Panc1 (cell line): ENCODE data around the gene SAT2. TPM values are rescaled to one million over a fixed set of nuclear protein-coding genes. Genes with fewer than 3 reads are reported as not detected.

Experiments used
- ATAC-seq: fragments of 200-7000 bp; cut with Tn5 transposase; 2 replicates; pipeline ENCODE4 v1.9.1; 2020; ENCODE audit warnings: mild to moderate bottlenecking, moderate library complexity
- BruUV-seq: library from RNA; stranded (reverse); fragments of 400-500 nt; replicated peaks from 2 replicates; lab custom pipeline; 2021; lab: Mats Ljungman, UMichigan
- CTCF ChIA-PET: fragments of 300-600 bp; sonication (Branson Sonifier 250); formaldehyde crosslinking; loops from one replicate; lab custom pipeline; 2022; ENCODE audit warnings: antibody characterized with exemption; lab: Charles Lee
- POLR2A ChIA-PET: fragments of 300-600 bp; sonication (Branson Sonifier 250); formaldehyde crosslinking; loops from one replicate; lab custom pipeline; 2022; ENCODE audit warnings: antibody characterized with exemption; lab: Charles Lee
- DNase-seq: peaks from one replicate; pipeline ENCODE4 v3.0.0-alpha.2; 2010; ENCODE audit warnings: low read depth, low spot score
- H3K27ac ChIP-seq: 2 replicates; pipeline ENCODE4 v1.5.1; 2011; ENCODE audit warnings: mild to moderate bottlenecking, low read length, inconsistent platforms
- H3K27me3 ChIP-seq: fragments of 200-500 bp; sonication (Bioruptor generic); 2 replicates; pipeline ENCODE4 v1.6.0; 2014; ENCODE audit warnings: low read length, inconsistent platforms; ENCODE audit not compliant: control insufficient read depth, insufficient read depth
- H3K36me3 ChIP-seq: fragments of 200-500 bp; sonication (Bioruptor generic); 2 replicates; pipeline ENCODE4 v1.5.1; 2014; ENCODE audit warnings: inconsistent platforms, mild to moderate bottlenecking, low read length, moderate library complexity; ENCODE audit not compliant: control insufficient read depth, insufficient read depth
- H3K4me1 ChIP-seq: 2 replicates; pipeline ENCODE4 v1.5.1; 2011; ENCODE audit warnings: inconsistent platforms, mild to moderate bottlenecking, low read length, moderate library complexity; ENCODE audit not compliant: control insufficient read depth, insufficient read depth
- H3K4me3 ChIP-seq, 2 experiments: 2 replicates each; pipeline ENCODE4 v1.5.1; 2011 to 2012; ENCODE audit warnings: low read depth in 2 of 2, low read length in 2 of 2, mild to moderate bottlenecking in 2 of 2, inconsistent platforms in 1 of 2, moderate library complexity in 1 of 2
- H3K9me3 ChIP-seq: fragments of 200-500 bp; sonication (Bioruptor generic); 2 replicates; pipeline ENCODE4 v1.5.1; 2014; ENCODE audit warnings: low read depth, mild to moderate bottlenecking, inconsistent platforms, low read length, moderate library complexity; ENCODE audit not compliant: control insufficient read depth, insufficient read depth
- CTCF ChIP-seq: fragments of 450-650 bp; IDR thresholded peaks from 2 replicates; pipeline ENCODE4 v1.5.1; 2017; ENCODE audit warnings: mild to moderate bottlenecking
- POLR2AphosphoS5 ChIP-seq: IDR thresholded peaks from 2 replicates; pipeline ENCODE4 v1.6.1; 2012; ENCODE audit warnings: mild to moderate bottlenecking, low read depth, low read length, moderate library complexity
- SIN3A ChIP-seq: IDR thresholded peaks from 2 replicates; pipeline ENCODE4 v1.6.1; 2012; ENCODE audit warnings: low read depth, mild to moderate bottlenecking, low read length, moderate library complexity, borderline replicate concordance; ENCODE audit not compliant: insufficient read depth
- TCF7L2 ChIP-seq: IDR thresholded peaks from 2 replicates; pipeline ENCODE4 v1.6.1; 2011; ENCODE audit warnings: mild to moderate bottlenecking, low read depth, low read length, inconsistent platforms
- in situ Hi-C: cut with HindIII; loops from 2 replicates; pipeline ENCODE4 v1.10.0; 2016; ENCODE audit warnings: low sequenced_read_pairs, low pct_unique_long_range_greater_than_20kb
- intact Hi-C: fragments of 100-400 bp; cut with micrococcal nuclease; formaldehyde crosslinking; loops from one replicate; pipeline ENCODE4 v1.10.0; 2022; ENCODE audit not compliant: unreplicated experiment
- total RNA-seq: library from RNA; stranded (reverse); gene quantifications from one replicate; pipeline ENCODE4 v1.2.1, GENCODE V29; 2021; ENCODE audit not compliant: unreplicated experiment
- TF ChIP-seq, protein P1 (sequence below), 2 experiments: IDR thresholded peaks; 2 replicates each; pipeline ENCODE4 v1.6.1; 2011 to 2012; ENCODE audit warnings: low read depth in 2 of 2, control low read depth in 1 of 2, low read length in 1 of 2, mild to moderate bottlenecking in 1 of 2, moderate library complexity in 1 of 2; ENCODE audit not compliant: insufficient read depth in 1 of 2

Gene SAT2
- total RNA-seq, 1 experiment from 2014 or later = 74.8 TPM

DNA sequence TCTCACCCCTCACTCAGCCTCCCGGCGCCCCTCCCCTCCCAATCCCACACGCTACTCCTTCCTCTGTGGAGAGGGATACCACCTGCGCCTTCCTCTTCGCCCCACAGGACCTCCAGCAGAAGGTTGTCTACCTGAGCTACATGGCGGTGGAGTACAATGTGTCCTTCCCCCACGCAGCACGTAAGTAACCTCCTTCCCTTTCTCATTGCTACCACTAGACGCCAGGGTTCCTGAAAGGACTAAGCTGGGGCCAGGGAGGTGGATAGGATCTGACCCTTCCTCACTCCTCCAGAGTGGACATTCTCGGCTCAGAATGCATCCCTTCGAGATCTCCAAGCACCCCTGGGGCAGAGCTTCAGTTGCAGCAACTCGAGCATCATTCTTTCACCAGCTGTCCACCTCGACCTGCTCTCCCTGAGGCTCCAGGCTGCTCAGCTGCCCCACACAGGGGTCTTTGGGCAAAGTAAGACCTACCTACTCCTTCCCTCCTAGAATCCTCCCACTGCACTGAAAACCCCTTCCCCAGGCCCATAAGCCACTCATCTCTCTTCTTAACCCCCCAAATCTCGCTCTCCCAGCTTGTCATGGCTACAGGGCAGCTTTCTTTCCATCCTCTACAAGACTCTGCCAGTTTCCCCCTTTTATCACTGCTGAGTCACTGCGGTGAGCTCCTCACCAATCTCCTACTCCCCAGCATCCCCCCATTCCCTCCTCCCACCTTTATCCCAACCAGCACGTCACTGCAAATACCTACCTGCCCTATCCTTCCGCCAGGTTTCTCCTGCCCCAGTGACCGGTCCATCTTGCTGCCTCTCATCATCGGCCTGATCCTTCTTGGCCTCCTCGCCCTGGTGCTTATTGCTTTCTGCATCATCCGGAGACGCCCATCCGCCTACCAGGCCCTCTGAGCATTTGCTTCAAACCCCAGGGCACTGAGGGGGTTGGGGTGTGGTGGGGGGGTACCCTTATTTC lies 46.7 kb downstream of the SAT2 start:
- H3K27me3 ChIP-seq = no peaks in the 10 kb centered on the region
- H3K4me3 ChIP-seq = peak overlapping the region in 1 of 2 experiments; percentile 45; a peak in 2 of 4 replicates
- ChIA-PET CTCF (interaction anchor here (0.6 to 1.4 kb wide), 4 partner anchors 21 to 366 kb away, joined by 3 to 4 read pairs (median 3); partner anchors contain the start of gene TP53), POLR2A (interaction anchor here (0.6 kb wide), 1 partner anchor 106 kb away, joined by 3 read pairs; the partner anchor contains the start of gene TP53)
- DNase-seq = no peak
- TF ChIP-seq, protein P1, sequence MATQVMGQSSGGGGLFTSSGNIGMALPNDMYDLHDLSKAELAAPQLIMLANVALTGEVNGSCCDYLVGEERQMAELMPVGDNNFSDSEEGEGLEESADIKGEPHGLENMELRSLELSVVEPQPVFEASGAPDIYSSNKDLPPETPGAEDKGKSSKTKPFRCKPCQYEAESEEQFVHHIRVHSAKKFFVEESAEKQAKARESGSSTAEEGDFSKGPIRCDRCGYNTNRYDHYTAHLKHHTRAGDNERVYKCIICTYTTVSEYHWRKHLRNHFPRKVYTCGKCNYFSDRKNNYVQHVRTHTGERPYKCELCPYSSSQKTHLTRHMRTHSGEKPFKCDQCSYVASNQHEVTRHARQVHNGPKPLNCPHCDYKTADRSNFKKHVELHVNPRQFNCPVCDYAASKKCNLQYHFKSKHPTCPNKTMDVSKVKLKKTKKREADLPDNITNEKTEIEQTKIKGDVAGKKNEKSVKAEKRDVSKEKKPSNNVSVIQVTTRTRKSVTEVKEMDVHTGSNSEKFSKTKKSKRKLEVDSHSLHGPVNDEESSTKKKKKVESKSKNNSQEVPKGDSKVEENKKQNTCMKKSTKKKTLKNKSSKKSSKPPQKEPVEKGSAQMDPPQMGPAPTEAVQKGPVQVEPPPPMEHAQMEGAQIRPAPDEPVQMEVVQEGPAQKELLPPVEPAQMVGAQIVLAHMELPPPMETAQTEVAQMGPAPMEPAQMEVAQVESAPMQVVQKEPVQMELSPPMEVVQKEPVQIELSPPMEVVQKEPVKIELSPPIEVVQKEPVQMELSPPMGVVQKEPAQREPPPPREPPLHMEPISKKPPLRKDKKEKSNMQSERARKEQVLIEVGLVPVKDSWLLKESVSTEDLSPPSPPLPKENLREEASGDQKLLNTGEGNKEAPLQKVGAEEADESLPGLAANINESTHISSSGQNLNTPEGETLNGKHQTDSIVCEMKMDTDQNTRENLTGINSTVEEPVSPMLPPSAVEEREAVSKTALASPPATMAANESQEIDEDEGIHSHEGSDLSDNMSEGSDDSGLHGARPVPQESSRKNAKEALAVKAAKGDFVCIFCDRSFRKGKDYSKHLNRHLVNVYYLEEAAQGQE (IDR thresholded peaks at IDR 0.05; ENCODE audit: insufficient read depth in 1 of 2, low read depth in 2 of 2, low read length in 1 of 2) = no peak
- no peak for ATAC-seq
- H3K36me3 ChIP-seq = peaks cover 7% of the 10 kb centered on the region
- intact Hi-C loops = no loop called here
- in situ Hi-C loops = no loop called here
- H3K4me1 ChIP-seq = peaks cover 64% of the 10 kb centered on the region
- no peaks in the 10 kb centered on the region for H3K9me3 ChIP-seq
- H3K27ac ChIP-seq = peak overlapping the region; percentile 85
- no TSS peak for BruUV-seq

GRCh38 chr17:7579834-7580603 lies 47.6 kb downstream of the SAT2 start:
- Histone ChIP-seq H3K27ac (peak overlapping the region; percentile 85), H3K4me3 (peak overlapping the region in 1 of 2 experiments; percentile 45; a peak in 3 of 4 replicates), H3K36me3 (peaks cover 15% of the 10 kb centered on the region), H3K4me1 (peaks cover 72% of the 10 kb centered on the region), H3K27me3 (no peaks in the 10 kb centered on the region), H3K9me3 (no peaks in the 10 kb centered on the region)
- DNase-seq = no peak
- intact Hi-C loops (no loop called here), in situ Hi-C loops (no loop called here)
- no peak for TF ChIP-seq TCF7L2
- TF ChIP-seq SIN3A = no peak
- no peak for TF ChIP-seq POLR2AphosphoS5
- TF ChIP-seq, protein P1 (IDR thresholded peaks at IDR 0.05; ENCODE audit: insufficient read depth in 1 of 2, low read depth in 2 of 2, low read length in 1 of 2) = no peak
- no peak for TF ChIP-seq CTCF
- no TSS peak for BruUV-seq
- CTCF ChIA-PET = interaction anchor here (0.6 to 1.4 kb wide), 4 partner anchors 20 to 366 kb away, joined by 3 to 4 read pairs (median 3); partner anchors contain the start of gene TP53
- ATAC-seq = no peak; the same call in 1 of the 2 replicates
- POLR2A ChIA-PET = interaction anchor here (0.8 to 1.0 kb wide), 2 partner anchors 107 to 109 kb away, joined by 6 read pairs; partner anchors contain the start of genes TP53 and WRAP53
